Hepatocyte (in vitro differentiated cells): ENCODE data around the gene KRT8.
A peak's percentile ranks its signal among the peaks of the same experiment; 100 is the strongest.
"Not testable (repeated sequence)": the region's sequence is repeated elsewhere in the genome, so short reads cannot be mapped to it uniquely, and the experiment has no call there.

Experiments
- EZH2 ChIP-seq: fragments of 200-600 bp; sonication (generic); IDR thresholded peaks from 2 replicates; pipeline ENCODE4 v1.6.1; 2016; ENCODE audit warnings: antibody characterized with exemption, mild to moderate bottlenecking, borderline replicate concordance
- TF ChIP-seq, protein P1 (sequence below): fragments of 200-600 bp; sonication (generic); IDR thresholded peaks from 2 replicates; pipeline ENCODE4 v1.5.1; 2016; ENCODE audit warnings: antibody characterized with exemption, mild to moderate bottlenecking; ENCODE audit not compliant: poor library complexity

DNA sequence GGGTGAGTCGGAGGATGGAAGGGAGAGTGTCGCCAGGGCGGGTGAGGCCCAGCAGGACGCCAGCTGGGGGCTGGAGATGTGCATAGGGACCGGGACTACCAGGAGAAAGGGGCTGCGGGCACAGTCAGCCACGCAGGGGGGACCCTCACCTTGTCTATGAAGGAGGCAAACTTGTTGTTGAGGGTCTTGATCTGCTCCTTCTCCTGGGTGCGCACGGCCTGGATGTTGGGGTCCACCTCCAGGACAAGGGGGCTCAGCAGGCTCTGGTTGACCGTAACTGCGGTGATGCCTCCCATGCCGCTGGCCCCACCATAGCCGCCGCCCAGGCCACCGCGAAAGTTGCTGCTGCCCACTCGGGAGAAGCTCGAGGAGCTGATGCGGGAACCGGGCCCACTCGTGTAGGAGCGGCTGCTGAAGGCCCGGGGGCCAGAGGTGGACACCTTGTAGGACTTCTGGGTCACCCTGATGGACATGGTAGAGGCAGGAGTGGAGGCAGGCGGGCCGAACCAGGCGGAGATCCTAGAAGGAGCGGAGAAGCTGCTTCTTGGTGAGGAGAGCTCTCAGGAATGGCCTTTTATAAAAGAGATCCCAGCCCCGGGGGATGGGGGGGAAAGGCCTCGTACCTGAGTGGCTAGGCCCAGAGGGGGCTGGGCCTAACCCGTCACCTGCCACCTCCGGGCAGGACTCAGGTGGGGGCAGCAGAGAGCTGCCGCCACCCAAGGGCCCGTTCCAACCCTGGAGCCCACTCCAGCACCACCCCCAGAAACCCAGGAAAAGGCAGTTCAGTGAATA, at the start of gene KRT8:
- TF ChIP-seq, protein P1, sequence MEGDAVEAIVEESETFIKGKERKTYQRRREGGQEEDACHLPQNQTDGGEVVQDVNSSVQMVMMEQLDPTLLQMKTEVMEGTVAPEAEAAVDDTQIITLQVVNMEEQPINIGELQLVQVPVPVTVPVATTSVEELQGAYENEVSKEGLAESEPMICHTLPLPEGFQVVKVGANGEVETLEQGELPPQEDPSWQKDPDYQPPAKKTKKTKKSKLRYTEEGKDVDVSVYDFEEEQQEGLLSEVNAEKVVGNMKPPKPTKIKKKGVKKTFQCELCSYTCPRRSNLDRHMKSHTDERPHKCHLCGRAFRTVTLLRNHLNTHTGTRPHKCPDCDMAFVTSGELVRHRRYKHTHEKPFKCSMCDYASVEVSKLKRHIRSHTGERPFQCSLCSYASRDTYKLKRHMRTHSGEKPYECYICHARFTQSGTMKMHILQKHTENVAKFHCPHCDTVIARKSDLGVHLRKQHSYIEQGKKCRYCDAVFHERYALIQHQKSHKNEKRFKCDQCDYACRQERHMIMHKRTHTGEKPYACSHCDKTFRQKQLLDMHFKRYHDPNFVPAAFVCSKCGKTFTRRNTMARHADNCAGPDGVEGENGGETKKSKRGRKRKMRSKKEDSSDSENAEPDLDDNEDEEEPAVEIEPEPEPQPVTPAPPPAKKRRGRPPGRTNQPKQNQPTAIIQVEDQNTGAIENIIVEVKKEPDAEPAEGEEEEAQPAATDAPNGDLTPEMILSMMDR: peak; percentile 71
- TF ChIP-seq EZH2: not testable (repeated sequence)
